T-cell (primary cell): ENCODE data around the gene TMEM130. TPM values are rescaled to one million over a fixed set of nuclear protein-coding genes. Genes with fewer than 3 reads are reported as not detected.
A peak's percentile ranks its signal among the peaks of the same experiment; 100 is the strongest.

Experiments
- ATAC-seq, 4 experiments: fragments of 200-7000 bp in 3 of 4; fragments of 150-1000 bp in 1 of 4; cut with Tn5 transposase; replicated peaks in 1 of 4; 1 replicate in 3 of 4; 2 replicates in 1 of 4; pipeline ENCODE4 v1.10.0; 2021; ENCODE audit warnings: moderate library complexity in 3 of 4, mild to moderate bottlenecking in 2 of 4, moderate number of reproducible peaks in 1 of 4
- CTCF ChIA-PET, 2 donors: fragments of 300-600 bp; sonication (Branson Sonifier 250); formaldehyde crosslinking; loops; one replicate each; lab custom pipeline; 2022; ENCODE audit warnings: antibody characterized with exemption in 2 of 2; lab: Charles Lee
- POLR2A ChIA-PET, 2 donors: fragments of 300-600 bp; sonication (Branson Sonifier 250); formaldehyde crosslinking; loops; one replicate each; lab custom pipeline; 2022; ENCODE audit warnings: antibody characterized with exemption in 2 of 2; lab: Charles Lee
- DNase-seq, 35 experiments: peaks; one replicate each; pipeline versions ENCODE4 v3.0.0 to v3.0.0-alpha.2; 2013 to 2023
- H3K27ac ChIP-seq: one replicate; pipeline ENCODE4 v1.5.1; 2013; ENCODE audit warnings: low read length
- H3K27me3 ChIP-seq, 2 experiments: replicated peaks in 1 of 2; 1 replicate in 1 of 2; 2 replicates in 1 of 2; pipeline versions ENCODE4 v1.6.1 to v1.7.0; 2013; ENCODE audit warnings: low read length in 1 of 2, mixed read lengths in 1 of 2; ENCODE audit not compliant: control insufficient read depth in 2 of 2, insufficient read depth in 2 of 2; ENCODE audit errors: extremely low read depth in 1 of 2
- H3K36me3 ChIP-seq, 2 donors: 1 replicate in 1 of 2; 2 replicates in 1 of 2; pipeline versions ENCODE4 v1.6.1 to v1.7.0; 2013; ENCODE audit warnings: low read length in 1 of 2; ENCODE audit not compliant: control insufficient read depth in 2 of 2, insufficient read depth in 1 of 2; ENCODE audit errors: extremely low read depth in 1 of 2
- H3K4me1 ChIP-seq, 2 experiments: 1 replicate in 1 of 2; 2 replicates in 1 of 2; pipeline versions ENCODE4 v1.6.1 to v1.7.0; 2013; ENCODE audit warnings: low read length in 2 of 2, mixed read lengths in 1 of 2; ENCODE audit not compliant: insufficient read depth in 2 of 2, control insufficient read depth in 1 of 2; ENCODE audit errors: extremely low read depth in 1 of 2
- H3K4me3 ChIP-seq, 2 donors: 1 replicate in 1 of 2; 2 replicates in 1 of 2; pipeline versions ENCODE4 v1.5.1 to v1.7.0; 2013; ENCODE audit warnings: mild to moderate bottlenecking in 2 of 2, low read length in 1 of 2, moderate library complexity in 1 of 2; ENCODE audit not compliant: control insufficient read depth in 1 of 2; ENCODE audit errors: extremely low read depth in 1 of 2
- H3K9me3 ChIP-seq: 2 replicates; pipeline ENCODE4 v1.7.0; 2013
- H3K27ac Mint-ChIP-seq, 2 donors: one replicate each; pipeline ENCODE4 v1.8.0; 2020 to 2021; ENCODE audit warnings: mild to moderate bottlenecking in 2 of 2, mixed read lengths in 2 of 2
- H3K27me3 Mint-ChIP-seq, 2 donors: one replicate each; pipeline ENCODE4 v1.8.0; 2021 to 2022; ENCODE audit warnings: mixed read lengths in 2 of 2
- H3K36me3 Mint-ChIP-seq: one replicate; pipeline ENCODE4 v1.8.0; 2021; ENCODE audit warnings: mixed read lengths
- H3K4me1 Mint-ChIP-seq, 3 donors: one replicate each; pipeline ENCODE4 v1.8.0; 2020 to 2022; ENCODE audit warnings: mixed read lengths in 3 of 3, mild to moderate bottlenecking in 1 of 3
- H3K4me3 Mint-ChIP-seq, 3 donors: one replicate each; pipeline ENCODE4 v1.8.0; 2020 to 2022; ENCODE audit warnings: mild to moderate bottlenecking in 3 of 3, mixed read lengths in 3 of 3, moderate library complexity in 3 of 3
- H3K9me3 Mint-ChIP-seq, 3 donors: one replicate each; pipeline ENCODE4 v1.8.0; 2020 to 2022; ENCODE audit warnings: mixed read lengths in 3 of 3
- WGBS: methylation state at CpG from one replicate; pipeline ENCODE4 v1.1.5; 2013; ENCODE audit warnings: missing lambda C conversion rate; ENCODE audit not compliant: insufficient coverage; 5-methylcytosine and 5-hydroxymethylcytosine counted together
- total RNA-seq, 35 experiments: library from RNA in 6 of 35; stranded (reverse) in 6 of 35; fragments of 120-200 nt in 1 of 35; gene quantifications; one replicate each; pipeline versions ENCODE4 v1.2.1 to v1.2.4 and lab custom pipeline; 2013 to 2026

Gene TMEM130, protein sequence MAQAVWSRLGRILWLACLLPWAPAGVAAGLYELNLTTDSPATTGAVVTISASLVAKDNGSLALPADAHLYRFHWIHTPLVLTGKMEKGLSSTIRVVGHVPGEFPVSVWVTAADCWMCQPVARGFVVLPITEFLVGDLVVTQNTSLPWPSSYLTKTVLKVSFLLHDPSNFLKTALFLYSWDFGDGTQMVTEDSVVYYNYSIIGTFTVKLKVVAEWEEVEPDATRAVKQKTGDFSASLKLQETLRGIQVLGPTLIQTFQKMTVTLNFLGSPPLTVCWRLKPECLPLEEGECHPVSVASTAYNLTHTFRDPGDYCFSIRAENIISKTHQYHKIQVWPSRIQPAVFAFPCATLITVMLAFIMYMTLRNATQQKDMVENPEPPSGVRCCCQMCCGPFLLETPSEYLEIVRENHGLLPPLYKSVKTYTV
- under 1 TPM in 1 of 5 donors, not detected in 4; 0.43 TPM for total RNA-seq
- total RNA-seq (2013): not detected
- 0 to 0.19 (median 0) reads per million in 29 experiments for total RNA-seq (lab: John Stamatoyannopoulos, UW)

DNA sequence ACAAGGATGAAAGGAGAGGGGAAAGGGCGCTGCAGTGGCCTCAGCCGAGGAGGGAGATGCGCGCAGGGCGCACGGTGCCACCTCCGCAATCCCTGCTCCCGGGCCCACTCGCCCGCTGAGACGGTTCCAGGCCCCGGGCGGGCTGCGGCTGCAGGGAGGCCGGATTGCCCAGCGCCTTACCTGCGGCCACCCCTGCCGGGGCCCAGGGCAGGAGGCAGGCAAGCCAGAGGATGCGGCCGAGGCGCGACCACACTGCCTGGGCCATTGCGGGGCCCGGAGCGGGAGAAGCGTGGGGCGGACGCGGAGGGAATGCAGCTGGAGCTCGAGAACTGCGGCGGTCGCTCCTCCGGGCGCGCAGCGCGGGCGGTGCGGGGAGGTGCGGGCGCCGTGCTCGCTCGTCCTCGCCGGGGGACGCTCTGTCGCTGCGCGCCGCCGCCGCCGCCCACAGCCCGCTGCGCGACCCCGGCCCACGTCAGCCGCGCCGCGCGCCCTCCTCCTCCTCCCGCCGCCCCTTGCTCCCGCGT, at the start of gene TMEM130:
TSS of gene TMEM130 (minus strand) at position 418 of the 524 bp plus-strand sequence. CDS start at position 265, 153 bp downstream.
- POLR2A ChIA-PET: no interaction called here
- H3K4me3 ChIP-seq: peak within 1 kb of the TSS; percentile 27 to 35
- peaks cover 5 to 7% (median 7%) of the 10 kb centered on the region in 3 donors for H3K4me1 Mint-ChIP-seq
- H3K4me1 ChIP-seq: peaks cover 0 to 20% of the 10 kb centered on the region in 2 experiments
- H3K27ac ChIP-seq: no peak within 1 kb of the TSS
- WGBS: 1% methylated on average over 69 of the region's 69 CpGs
- H3K9me3 ChIP-seq: no peaks in the 10 kb centered on the region
- H3K27me3 Mint-ChIP-seq: peaks cover 4 to 16% of the 10 kb centered on the region in 2 donors
- peak in 2 of 35 experiments; percentile 1 to 11 for DNase-seq
- CTCF ChIA-PET: no interaction called here
- H3K36me3 ChIP-seq: no peaks in the 10 kb centered on the region
- ATAC-seq: peak; percentile 25 to 57 (median 46)
- peak within 1 kb of the TSS; percentile 71 to 83 (median 73) for H3K4me3 Mint-ChIP-seq
- no peaks in the 10 kb centered on the region for H3K36me3 Mint-ChIP-seq
- peaks cover 0 to 58% of the 10 kb centered on the region in 2 experiments for H3K27me3 ChIP-seq
- H3K9me3 Mint-ChIP-seq: no peaks in the 10 kb centered on the region
- H3K27ac Mint-ChIP-seq: no peak within 1 kb of the TSS

DNA sequence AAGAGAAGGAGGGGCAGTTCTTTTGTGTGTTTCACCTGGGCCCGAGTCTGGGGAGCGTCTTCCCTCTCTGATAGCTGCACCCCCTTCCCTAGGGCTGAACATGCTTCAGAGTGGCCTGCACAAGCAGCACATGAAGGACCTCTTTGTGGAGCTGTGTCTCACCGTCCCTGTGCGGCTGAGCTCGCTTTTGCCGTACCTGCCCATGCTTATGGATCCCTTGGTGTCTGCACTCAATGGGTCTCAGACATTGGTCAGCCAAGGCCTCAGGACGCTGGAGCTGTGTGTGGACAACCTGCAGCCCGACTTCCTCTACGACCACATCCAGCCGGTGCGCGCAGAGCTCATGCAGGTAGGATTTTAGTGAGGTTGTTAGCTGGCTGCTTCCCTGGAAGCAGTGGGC, 47.5 kb upstream of the TMEM130 start:
- H3K36me3 Mint-ChIP-seq: peaks cover 50% of the 10 kb centered on the region
- POLR2A ChIA-PET: no interaction called here
- no peak overlapping the region for H3K4me3 ChIP-seq
- WGBS: 99% methylated on average over 12 of the region's 12 CpGs
- CTCF ChIA-PET: no interaction called here
- no peaks in the 10 kb centered on the region for H3K27me3 Mint-ChIP-seq
- no peaks in the 10 kb centered on the region for H3K4me1 Mint-ChIP-seq
- no peak overlapping the region for H3K27ac ChIP-seq
- peak in 1 of 4 experiments; percentile 13 for ATAC-seq
- no peaks in the 10 kb centered on the region for H3K9me3 Mint-ChIP-seq
- no peaks in the 10 kb centered on the region for H3K4me1 ChIP-seq
- H3K36me3 ChIP-seq: peaks cover 18 to 82% of the 10 kb centered on the region in 2 donors
- H3K27ac Mint-ChIP-seq: no peak overlapping the region
- no peak for DNase-seq
- no peaks in the 10 kb centered on the region for H3K9me3 ChIP-seq
- no peak overlapping the region for H3K4me3 Mint-ChIP-seq
- no peaks in the 10 kb centered on the region for H3K27me3 ChIP-seq

DNA sequence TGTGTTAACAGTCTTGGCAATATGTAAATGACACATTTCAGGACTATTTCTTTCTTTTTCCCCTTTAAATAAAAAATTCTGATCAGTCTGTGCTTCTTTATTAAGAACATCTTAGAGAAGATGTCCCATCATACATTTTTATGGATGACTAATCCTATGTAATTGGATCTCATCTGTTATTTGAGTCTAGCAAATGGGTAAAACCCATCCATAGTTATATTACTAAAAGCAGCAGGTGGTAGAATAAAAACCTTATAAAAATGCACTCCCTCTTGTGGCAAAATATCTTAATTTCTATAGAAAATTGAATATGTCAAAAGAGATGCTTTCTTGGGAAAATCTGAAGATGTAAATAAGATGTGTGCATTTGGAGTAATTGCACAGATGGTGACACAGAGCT, 43.8 kb upstream of the TMEM130 start:
- Mint-ChIP-seq H3K4me3 (no peak overlapping the region), H3K27me3 (no peaks in the 10 kb centered on the region), H3K27ac (peak overlapping the region in 1 of 2 donors; percentile 13), H3K4me1 (no peaks in the 10 kb centered on the region), H3K36me3 (peaks cover 53% of the 10 kb centered on the region), H3K9me3 (no peaks in the 10 kb centered on the region)
- no peaks in the 10 kb centered on the region for H3K4me1 ChIP-seq
- ATAC-seq (no peak), DNase-seq (no peak)
- no peaks in the 10 kb centered on the region for H3K9me3 ChIP-seq
- no peaks in the 10 kb centered on the region for H3K27me3 ChIP-seq
- peaks cover 27 to 81% of the 10 kb centered on the region in 2 donors for H3K36me3 ChIP-seq
- H3K4me3 ChIP-seq: no peak overlapping the region
- no peak overlapping the region for H3K27ac ChIP-seq
- POLR2A ChIA-PET: no interaction called here
- CTCF ChIA-PET: no interaction called here

DNA sequence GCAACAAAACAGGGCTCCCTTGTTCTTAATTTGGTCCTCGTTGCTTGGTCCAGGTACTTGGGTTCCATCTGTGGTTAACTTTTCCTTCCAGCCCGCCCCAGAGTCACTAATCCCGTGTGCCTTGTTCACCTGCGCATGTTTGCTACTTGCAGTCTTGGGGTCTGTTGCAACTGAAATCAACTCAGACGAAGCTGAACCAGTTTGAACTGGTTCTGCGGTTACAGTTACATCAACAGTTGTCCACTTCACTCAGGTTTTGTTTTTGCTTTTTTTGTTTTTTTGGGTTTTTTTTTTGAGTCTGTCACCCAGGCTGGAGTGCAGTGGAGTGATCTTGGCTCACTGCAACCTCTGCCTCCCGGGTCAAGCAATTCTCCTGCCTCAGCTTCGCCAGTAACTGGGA, 43.2 kb upstream of the TMEM130 start:
- ChIA-PET POLR2A (no interaction called here), CTCF (no interaction called here)
- no peak for ATAC-seq
- Histone ChIP-seq H3K4me3 (no peak overlapping the region), H3K4me1 (no peaks in the 10 kb centered on the region), H3K36me3 (peaks cover 27 to 83% of the 10 kb centered on the region in 2 donors), H3K27me3 (no peaks in the 10 kb centered on the region), H3K27ac (no peak overlapping the region), H3K9me3 (no peaks in the 10 kb centered on the region)
- no peak for DNase-seq
- H3K36me3 Mint-ChIP-seq: peaks cover 57% of the 10 kb centered on the region
- H3K4me3 Mint-ChIP-seq: no peak overlapping the region
- no peaks in the 10 kb centered on the region for H3K27me3 Mint-ChIP-seq
- no peaks in the 10 kb centered on the region for H3K4me1 Mint-ChIP-seq
- H3K9me3 Mint-ChIP-seq: no peaks in the 10 kb centered on the region
- H3K27ac Mint-ChIP-seq: no peak overlapping the region
- WGBS: 96% methylated on average over 7 of the region's 8 CpGs

DNA sequence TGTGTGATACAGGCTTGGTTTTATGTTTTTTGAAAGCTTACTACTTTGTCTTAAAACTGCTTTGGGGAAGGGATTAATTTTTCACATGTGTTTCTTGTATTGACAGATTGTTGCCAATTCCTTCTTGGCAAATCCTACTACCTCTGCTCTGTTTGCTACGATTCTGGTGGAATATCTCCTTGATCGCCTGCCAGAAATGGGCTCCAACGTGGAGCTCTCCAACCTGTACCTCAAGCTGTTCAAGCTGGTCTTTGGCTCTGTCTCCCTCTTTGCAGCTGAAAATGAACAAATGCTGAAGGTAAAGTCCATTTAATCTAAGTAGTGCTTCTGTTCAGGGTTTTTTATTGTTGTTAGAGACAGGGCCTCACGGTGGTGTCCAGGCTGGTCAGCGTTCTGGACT, 42.1 kb upstream of the TMEM130 start:
- POLR2A ChIA-PET: interaction anchor here in 1 of 2 donors (0.7 kb wide), 1 partner anchor 17 kb away, joined by 6 read pairs; no protein-coding TSS in a partner anchor
- H3K27me3 Mint-ChIP-seq: no peaks in the 10 kb centered on the region

DNA sequence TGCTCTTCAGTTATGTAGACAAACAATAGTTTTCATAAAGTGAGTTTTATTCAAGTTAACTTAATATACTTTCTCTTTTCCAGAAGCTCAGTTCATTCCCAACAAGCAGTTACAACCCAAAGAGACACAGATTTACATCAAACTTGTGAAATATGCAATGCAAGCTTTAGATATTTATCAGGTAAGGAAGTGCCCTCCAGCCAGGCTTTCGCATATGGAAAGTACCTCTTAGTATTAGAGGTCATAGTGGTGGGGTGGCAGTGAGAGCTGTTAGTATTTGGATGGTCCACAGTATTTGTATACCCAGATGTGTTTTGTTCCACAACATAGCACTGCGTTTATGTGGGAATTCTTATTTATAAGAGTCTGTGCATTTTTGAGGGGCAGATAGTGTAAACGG, 40.6 kb upstream of the TMEM130 start:
- H3K4me3 ChIP-seq: no peak overlapping the region
- H3K36me3 Mint-ChIP-seq: peaks cover 57% of the 10 kb centered on the region
- H3K27me3 Mint-ChIP-seq: no peaks in the 10 kb centered on the region
- H3K4me3 Mint-ChIP-seq: no peak overlapping the region
- no peaks in the 10 kb centered on the region for H3K27me3 ChIP-seq
- no peak for DNase-seq
- WGBS: 100% methylated on average over 1 of the region's 3 CpGs
- H3K4me1 Mint-ChIP-seq: no peaks in the 10 kb centered on the region
- H3K27ac Mint-ChIP-seq: no peak overlapping the region
- POLR2A ChIA-PET: no interaction called here
- no peak overlapping the region for H3K27ac ChIP-seq
- no peaks in the 10 kb centered on the region for H3K4me1 ChIP-seq
- no peaks in the 10 kb centered on the region for H3K9me3 ChIP-seq
- H3K9me3 Mint-ChIP-seq: no peaks in the 10 kb centered on the region
- CTCF ChIA-PET: no interaction called here
- no peak for ATAC-seq
- peaks cover 30 to 81% of the 10 kb centered on the region in 2 donors for H3K36me3 ChIP-seq

More for the DNA sequence above, 42.1 kb upstream of the TMEM130 start:
- no peaks in the 10 kb centered on the region for H3K4me1 Mint-ChIP-seq
- no peak overlapping the region for H3K4me3 Mint-ChIP-seq
- no peaks in the 10 kb centered on the region for H3K9me3 ChIP-seq
- DNase-seq (no peak), ATAC-seq (no peak)
- peaks cover 27 to 82% of the 10 kb centered on the region in 2 donors for H3K36me3 ChIP-seq
- CTCF ChIA-PET: no interaction called here
- H3K27me3 ChIP-seq: no peaks in the 10 kb centered on the region
- no peak overlapping the region for H3K27ac Mint-ChIP-seq
- H3K36me3 Mint-ChIP-seq: peaks cover 60% of the 10 kb centered on the region
- no peaks in the 10 kb centered on the region for H3K9me3 Mint-ChIP-seq
- no peaks in the 10 kb centered on the region for H3K4me1 ChIP-seq
- no peak overlapping the region for H3K4me3 ChIP-seq
- no peak overlapping the region for H3K27ac ChIP-seq
- no CpG with 5 or more reads among the region's 5 CpGs for WGBS
